ENCODE measurements around the gene ACSF2.

ACSF2 gene

GRCh38 chr17:50505591-50506130, 79.6 kb downstream of the ACSF2 start:
- DNase-seq, result no peak

- no peak for DNase-seq
Observed at GRCh38 chr17:50506298-50506697, 80.3 kb downstream of the ACSF2 start.

GRCh38 chr17:50507871-50508572, 82.0 kb downstream of the ACSF2 start, which contains the start of gene MYCBPAP:
MYCBPAP (plus strand) TSS chr17:50508439; CDS start chr17:50508675, 236 bp downstream.
- peak; percentile 87 for DNase-seq

GRCh38 chr17:50508573-50509460, 82.8 kb downstream of the ACSF2 start:
- no peak for DNase-seq

- DNase-seq, result no peak
Observed at GRCh38 chr17:50511058-50511457, 85.0 kb downstream of the ACSF2 start.

- no peak for DNase-seq
Observed at GRCh38 chr17:50513495-50513894, 87.5 kb downstream of the ACSF2 start.

GRCh38 chr17:50514388-50514787, 88.4 kb downstream of the ACSF2 start:
- DNase-seq, result no peak

- no peak for DNase-seq
Observed at GRCh38 chr17:50514936-50515702, 89.1 kb downstream of the ACSF2 start.

- no peak for DNase-seq
Observed at GRCh38 chr17:50517011-50517410, 91.0 kb downstream of the ACSF2 start.

GRCh38 chr17:50517504-50518383, 91.7 kb downstream of the ACSF2 start:
- DNase-seq, result no peak

GRCh38 chr17:50518384-50519023, 92.5 kb downstream of the ACSF2 start:
- DNase-seq, result no peak

GRCh38 chr17:50519141-50519834, 93.3 kb downstream of the ACSF2 start:
- no peak for DNase-seq

- no peak for DNase-seq
Observed at GRCh38 chr17:50520483-50520882, 94.5 kb downstream of the ACSF2 start.

GRCh38 chr17:50521514-50521913, 95.5 kb downstream of the ACSF2 start:
- no peak for DNase-seq

- no peak for DNase-seq
Observed at GRCh38 chr17:50522766-50523165, 96.7 kb downstream of the ACSF2 start.

- no peak for DNase-seq
Observed at GRCh38 chr17:50523208-50523607, 97.2 kb downstream of the ACSF2 start.
